Stimulated activated CD4-positive, alpha-beta T cell treated with anti-CD3 and anti-CD28 coated beads, Interleukin-1b, Interleukin-23, amount 100 ng/mL, for 48 hours (primary cell): Measurements from ENCODE around the gene PLPPR4.
"Not testable (repeated sequence)": the region's sequence is repeated elsewhere in the genome, so short reads cannot be mapped to it uniquely, and the experiment has no call there.

ENCODE experiments used
- DNase-seq: peaks from one replicate; pipeline ENCODE4 v3.0.0-alpha.2; 2020

Gene PLPPR4, protein sequence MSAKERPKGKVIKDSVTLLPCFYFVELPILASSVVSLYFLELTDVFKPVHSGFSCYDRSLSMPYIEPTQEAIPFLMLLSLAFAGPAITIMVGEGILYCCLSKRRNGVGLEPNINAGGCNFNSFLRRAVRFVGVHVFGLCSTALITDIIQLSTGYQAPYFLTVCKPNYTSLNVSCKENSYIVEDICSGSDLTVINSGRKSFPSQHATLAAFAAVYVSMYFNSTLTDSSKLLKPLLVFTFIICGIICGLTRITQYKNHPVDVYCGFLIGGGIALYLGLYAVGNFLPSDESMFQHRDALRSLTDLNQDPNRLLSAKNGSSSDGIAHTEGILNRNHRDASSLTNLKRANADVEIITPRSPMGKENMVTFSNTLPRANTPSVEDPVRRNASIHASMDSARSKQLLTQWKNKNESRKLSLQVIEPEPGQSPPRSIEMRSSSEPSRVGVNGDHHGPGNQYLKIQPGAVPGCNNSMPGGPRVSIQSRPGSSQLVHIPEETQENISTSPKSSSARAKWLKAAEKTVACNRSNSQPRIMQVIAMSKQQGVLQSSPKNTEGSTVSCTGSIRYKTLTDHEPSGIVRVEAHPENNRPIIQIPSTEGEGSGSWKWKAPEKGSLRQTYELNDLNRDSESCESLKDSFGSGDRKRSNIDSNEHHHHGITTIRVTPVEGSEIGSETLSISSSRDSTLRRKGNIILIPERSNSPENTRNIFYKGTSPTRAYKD

DNA sequence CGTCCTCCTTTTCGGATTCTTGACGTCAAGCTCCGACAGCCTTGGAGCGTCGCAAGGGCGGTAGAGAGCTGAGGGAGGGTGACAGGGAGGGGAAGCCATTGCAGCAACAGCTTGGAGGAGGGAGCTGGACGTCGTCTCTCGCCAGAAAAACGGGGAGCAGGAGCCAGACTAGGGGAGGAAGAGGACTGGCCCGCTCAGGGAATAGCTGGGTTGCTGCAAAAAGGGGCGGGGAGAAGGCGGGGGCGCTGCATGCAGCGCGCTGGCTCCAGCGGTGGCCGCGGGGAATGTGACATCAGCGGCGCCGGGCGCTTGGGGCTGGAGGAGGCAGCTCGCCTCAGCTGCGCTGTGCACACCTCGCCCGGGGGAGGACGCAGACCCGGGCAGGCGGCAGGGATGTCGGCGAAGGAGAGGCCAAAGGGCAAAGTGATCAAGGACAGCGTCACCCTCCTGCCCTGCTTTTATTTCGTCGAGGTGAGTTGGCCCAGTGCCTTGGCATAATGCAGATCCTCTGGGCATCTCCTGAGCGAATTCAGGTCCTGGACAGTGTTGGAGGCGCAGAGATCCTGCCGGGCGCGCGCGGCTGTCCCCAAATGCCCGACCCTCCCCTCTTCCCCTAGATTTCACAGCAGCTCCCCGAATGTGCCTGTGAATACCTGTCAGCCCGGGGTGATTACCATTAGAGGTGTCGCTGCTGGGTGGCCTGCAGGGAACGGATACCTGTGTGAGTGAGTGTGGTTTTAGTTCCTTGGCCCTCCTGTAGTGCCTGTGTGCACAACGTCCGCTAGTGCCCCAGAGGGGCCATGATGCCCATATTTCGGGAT is at the start of gene PLPPR4:
Gene PLPPR4 (plus strand): TSS at position 292 of the 821 bp plus-strand sequence. CDS start 102 bp downstream, at position 394.
- no peak for DNase-seq

GRCh38 chr1:99216956-99217355 is 47.3 kb upstream of the PLPPR4 start:
- no peak for DNase-seq

DNA sequence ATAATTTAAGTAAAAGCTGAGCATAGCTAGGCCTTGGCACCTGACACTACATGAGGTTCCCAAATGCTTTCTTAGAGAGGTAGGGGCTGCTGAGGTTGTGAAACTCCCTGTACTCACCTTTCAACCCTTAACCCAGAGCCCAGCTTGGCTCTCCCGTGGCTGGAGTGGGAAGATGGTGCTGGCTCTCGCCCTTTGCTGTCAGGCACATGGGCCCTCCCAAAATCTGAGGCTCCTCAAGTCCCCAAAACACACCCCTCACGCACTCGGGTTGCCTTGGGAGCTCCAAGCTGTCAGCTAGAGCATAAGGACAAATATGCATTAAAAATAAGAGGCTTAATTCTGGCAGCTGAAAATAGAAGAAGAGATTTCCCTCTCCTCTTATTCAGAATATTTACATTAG is 46.7 kb upstream of the PLPPR4 start:
- no peak for DNase-seq

DNA sequence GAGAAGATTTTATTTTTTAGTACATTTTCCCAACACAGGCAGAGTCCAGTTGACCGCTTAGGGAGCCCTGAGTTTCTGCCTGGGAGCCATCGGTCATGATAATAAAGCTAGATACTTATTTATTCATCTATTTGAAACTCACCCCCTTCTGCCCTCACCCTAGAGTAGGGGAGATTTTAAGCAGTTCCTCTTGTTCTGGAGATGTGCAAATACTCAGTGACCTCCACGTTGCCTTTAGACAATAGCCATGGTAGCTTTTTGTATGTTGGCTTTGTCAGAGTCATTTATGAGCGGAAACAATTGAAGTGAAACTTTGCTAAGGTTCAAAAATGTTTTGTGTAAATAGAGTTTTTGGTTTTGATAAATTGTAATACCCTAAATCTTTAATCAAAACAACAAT is 45.7 kb upstream of the PLPPR4 start:
- no peak for DNase-seq

- no peak for DNase-seq
These were observed 45.3 kb upstream of the PLPPR4 start for GRCh38 chr1:99218999-99219398.

- no peak for DNase-seq
These were observed 37.0 kb upstream of the PLPPR4 start for GRCh38 chr1:99227056-99227897.

- no peak for DNase-seq
These were observed 36.1 kb upstream of the PLPPR4 start for GRCh38 chr1:99228153-99228552.

DNA sequence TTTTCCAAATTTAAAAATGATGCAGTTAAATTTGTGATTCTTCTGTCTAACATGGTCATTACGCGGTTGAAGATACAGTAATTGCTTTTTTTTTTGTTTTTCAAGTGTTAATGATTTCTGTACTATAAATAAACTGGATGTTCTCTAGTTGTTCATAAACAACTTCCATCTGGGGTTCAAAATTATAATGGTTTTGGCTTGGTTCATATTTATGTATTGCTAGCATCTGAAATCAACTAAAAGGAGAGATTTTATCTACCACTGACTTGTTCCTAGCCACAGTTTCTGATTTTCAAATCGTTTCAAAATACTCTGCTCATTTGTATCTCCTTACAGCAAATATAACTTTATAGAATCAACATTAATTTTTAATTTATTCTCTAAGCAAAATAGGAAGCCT is 35.2 kb upstream of the PLPPR4 start:
- DNase-seq: no peak

DNA sequence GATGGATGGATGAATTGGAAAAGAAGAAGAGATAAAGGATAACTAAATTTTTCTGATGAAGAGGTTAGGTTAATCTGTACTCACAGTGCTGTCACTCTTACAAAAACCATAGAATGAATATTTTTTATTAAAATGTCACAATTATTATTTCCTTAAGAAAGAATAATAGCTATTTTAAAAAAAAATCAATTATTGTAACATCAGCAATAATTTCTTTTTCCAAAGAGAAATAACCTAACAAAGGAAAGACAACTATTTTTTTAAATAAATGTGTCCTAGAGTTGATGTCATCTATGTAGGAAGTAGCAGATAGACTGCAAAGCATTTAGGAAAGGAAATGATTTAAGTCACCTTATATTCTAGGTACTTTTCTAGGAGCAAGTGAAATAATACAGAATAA is 33.6 kb upstream of the PLPPR4 start:
- no peak for DNase-seq

- no peak for DNase-seq
These were observed 32.1 kb upstream of the PLPPR4 start for GRCh38 chr1:99232172-99232571.

GRCh38 chr1:99233446-99233845 is 30.8 kb upstream of the PLPPR4 start:
- no peak for DNase-seq

- DNase-seq: no peak
These were observed 27.5 kb upstream of the PLPPR4 start for GRCh38 chr1:99236756-99237155.

DNA sequence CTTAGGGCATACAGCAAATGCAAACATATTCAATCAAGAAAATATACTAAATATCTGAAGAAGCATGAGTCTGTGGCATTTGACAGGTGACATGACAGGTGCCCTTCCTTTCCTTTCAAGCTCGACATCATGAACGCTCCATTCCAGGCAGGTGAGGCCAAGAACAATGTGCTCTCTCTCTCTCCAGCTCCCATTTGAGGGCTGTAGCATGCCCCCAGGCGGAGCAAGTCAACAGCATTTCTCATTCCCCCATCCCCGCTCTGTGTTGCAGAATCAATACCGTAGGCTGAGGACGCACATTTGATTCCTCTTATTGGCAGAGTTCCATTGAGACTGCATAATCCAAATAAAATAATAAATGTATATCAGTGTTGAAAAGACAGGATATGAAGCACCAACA is 24.6 kb upstream of the PLPPR4 start:
- DNase-seq: no peak

GRCh38 chr1:99240621-99241020 is 23.7 kb upstream of the PLPPR4 start:
- DNase-seq: no peak

DNA sequence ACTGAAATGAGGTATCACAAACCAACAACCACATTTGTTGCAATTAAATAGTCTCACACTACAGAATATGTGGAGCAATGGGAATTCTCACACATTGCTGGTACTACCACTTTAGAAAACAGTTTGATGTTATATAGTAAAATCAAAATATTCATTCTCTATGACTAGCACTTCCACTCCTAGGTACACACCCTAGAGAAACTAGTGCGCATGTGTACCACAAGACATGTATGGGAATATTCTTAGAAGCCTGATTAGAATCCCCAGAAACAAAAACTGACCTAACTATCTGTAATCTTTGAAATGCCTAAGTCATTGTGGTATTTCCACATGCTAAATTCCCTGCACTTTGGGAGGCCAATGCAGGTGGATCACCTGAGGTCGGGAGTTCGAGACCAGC is 18.1 kb upstream of the PLPPR4 start:
- no peak for DNase-seq

- DNase-seq: no peak
These were observed 17.1 kb upstream of the PLPPR4 start for GRCh38 chr1:99247199-99247598.

GRCh38 chr1:99250728-99251127 is 13.6 kb upstream of the PLPPR4 start:
- no peak for DNase-seq

GRCh38 chr1:99251308-99251707 is 13.0 kb upstream of the PLPPR4 start:
- DNase-seq: no peak

DNA sequence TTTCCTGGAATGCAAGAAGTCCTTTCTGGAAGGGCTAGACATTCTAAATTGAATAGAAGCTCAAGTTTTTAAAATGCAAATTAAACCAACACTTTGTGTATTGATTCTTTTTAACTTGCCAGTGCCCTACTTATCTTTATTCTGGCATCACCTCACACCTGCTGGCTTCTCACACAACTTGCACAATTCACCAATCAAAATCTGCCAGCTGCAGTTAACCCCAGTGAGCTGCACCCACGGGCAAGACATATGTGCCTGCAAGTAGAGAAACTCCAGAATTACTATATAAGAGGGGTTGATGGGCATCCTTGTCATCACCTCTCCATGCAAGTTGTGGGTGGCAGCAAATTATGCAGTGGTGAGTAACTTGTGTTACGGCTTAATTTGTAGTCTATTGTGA is 11.7 kb upstream of the PLPPR4 start:
- no peak for DNase-seq

DNA sequence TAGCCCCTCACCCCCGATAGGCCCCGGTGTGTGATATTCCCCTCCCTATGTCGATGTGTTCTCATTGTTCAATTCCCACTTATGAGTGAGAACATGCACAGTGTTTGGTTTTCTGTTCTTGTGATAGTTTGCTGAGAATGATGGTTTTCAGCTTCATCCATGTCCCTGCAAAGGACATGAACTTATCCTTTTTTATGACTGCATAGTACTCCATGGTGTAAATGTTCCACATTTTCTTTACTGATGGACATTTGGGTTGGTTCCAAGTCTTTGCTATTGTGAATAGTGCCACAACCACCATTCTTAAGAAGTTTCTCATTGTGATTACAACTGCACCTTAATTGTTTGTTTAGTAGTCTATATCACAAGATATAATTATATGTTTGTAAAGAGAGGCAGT is 3.9 kb upstream of the PLPPR4 start:
- not testable (repeated sequence) for DNase-seq

DNA sequence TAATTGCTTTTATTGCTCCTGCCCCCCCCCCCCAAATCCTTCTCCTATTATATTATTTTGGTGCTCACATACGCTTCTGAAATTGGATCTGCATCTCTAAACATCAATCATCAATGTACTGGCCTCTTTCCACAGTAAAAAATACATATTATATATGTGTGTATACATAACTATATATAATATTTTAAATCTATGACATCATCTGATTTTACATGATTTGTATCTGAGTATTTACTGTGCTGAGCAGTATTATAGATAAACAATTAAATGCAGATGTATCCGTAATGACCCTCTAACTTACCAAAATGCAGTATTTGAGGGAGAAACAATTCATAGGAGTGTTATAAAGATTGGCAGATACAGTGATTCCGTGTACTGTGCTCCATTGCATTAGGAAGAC is 832 bp downstream of the PLPPR4 start:
- no peak for DNase-seq

DNA sequence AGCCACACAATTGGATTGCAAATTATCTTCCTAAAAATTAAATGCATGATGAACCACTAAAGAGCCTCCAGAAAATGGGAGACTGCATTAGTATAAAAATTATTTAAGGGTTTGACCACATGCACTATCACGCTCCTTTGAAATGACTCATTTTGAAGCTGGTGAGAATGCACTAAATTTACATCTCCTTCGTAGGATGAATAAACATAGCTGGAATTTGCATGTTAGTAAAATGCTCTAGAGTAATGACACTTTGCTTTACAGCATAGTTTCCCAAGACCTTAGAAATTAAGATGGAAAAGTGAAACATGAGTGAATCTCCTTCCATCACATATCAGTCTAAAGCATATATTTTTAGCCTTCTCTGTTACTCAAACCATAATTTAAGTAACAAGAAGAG is 2.4 kb downstream of the PLPPR4 start:
- DNase-seq: no peak

- DNase-seq: no peak
These were observed 3.7 kb downstream of the PLPPR4 start for GRCh38 chr1:99268021-99268420.
